Measurements from ENCODE around the gene KIF6. TPM values are rescaled to one million over a fixed set of nuclear protein-coding genes. Genes with fewer than 3 reads are reported as not detected.

The KIF6 gene
- total RNA-seq, 1 experiment from 2014 or later, result not detected

DNA sequence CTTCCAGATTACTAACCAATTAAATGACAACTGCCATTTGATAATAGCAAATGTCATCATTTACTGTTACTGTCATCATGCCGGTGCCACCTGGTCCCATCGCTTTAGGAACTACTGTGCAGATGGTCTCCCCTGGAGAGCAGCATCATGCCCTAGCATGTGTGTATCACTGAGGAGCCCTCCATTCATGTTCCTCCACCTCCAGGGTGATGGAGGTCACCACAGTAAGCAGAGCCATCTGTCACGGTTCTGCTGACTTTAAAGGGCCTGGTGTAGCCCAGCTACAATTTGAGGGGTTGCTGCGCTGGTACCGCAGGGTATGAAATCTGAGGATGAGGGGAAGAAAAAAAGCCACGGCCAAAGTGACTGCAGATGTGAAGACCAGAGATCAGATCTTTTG, 283.9 kb downstream of the KIF6 start:
- Histone ChIP-seq H3K27ac (ENCODE audit: low read length) (no peak overlapping the region), H3K27me3 (ENCODE audit: control insufficient read depth, insufficient read depth, low read length) (no peaks in the 10 kb centered on the region), H3K4me1 (ENCODE audit: control insufficient read depth, insufficient read depth, low read length) (no peaks in the 10 kb centered on the region), H3K4me3 (ENCODE audit: low read depth in 2 of 2, low read length in 2 of 2) (no peak overlapping the region), H3K36me3 (ENCODE audit: control insufficient read depth, insufficient read depth, low read length) (no peaks in the 10 kb centered on the region), H3K9me3 (ENCODE audit: control insufficient read depth, insufficient read depth, low read depth, low read length) (no peaks in the 10 kb centered on the region)
- TF ChIP-seq POLR2AphosphoS5 (IDR thresholded peaks at IDR 0.05; ENCODE audit: low read depth, low read length) (no peak), SIN3A (IDR thresholded peaks at IDR 0.05; ENCODE audit: borderline replicate concordance, insufficient read depth, low read depth, low read length) (no peak), TCF7L2 (IDR thresholded peaks at IDR 0.05; ENCODE audit: low read depth, low read length) (no peak)
- TF ChIP-seq, protein P1, sequence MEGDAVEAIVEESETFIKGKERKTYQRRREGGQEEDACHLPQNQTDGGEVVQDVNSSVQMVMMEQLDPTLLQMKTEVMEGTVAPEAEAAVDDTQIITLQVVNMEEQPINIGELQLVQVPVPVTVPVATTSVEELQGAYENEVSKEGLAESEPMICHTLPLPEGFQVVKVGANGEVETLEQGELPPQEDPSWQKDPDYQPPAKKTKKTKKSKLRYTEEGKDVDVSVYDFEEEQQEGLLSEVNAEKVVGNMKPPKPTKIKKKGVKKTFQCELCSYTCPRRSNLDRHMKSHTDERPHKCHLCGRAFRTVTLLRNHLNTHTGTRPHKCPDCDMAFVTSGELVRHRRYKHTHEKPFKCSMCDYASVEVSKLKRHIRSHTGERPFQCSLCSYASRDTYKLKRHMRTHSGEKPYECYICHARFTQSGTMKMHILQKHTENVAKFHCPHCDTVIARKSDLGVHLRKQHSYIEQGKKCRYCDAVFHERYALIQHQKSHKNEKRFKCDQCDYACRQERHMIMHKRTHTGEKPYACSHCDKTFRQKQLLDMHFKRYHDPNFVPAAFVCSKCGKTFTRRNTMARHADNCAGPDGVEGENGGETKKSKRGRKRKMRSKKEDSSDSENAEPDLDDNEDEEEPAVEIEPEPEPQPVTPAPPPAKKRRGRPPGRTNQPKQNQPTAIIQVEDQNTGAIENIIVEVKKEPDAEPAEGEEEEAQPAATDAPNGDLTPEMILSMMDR (IDR thresholded peaks at IDR 0.05), result no peak
- TF ChIP-seq, protein P2, sequence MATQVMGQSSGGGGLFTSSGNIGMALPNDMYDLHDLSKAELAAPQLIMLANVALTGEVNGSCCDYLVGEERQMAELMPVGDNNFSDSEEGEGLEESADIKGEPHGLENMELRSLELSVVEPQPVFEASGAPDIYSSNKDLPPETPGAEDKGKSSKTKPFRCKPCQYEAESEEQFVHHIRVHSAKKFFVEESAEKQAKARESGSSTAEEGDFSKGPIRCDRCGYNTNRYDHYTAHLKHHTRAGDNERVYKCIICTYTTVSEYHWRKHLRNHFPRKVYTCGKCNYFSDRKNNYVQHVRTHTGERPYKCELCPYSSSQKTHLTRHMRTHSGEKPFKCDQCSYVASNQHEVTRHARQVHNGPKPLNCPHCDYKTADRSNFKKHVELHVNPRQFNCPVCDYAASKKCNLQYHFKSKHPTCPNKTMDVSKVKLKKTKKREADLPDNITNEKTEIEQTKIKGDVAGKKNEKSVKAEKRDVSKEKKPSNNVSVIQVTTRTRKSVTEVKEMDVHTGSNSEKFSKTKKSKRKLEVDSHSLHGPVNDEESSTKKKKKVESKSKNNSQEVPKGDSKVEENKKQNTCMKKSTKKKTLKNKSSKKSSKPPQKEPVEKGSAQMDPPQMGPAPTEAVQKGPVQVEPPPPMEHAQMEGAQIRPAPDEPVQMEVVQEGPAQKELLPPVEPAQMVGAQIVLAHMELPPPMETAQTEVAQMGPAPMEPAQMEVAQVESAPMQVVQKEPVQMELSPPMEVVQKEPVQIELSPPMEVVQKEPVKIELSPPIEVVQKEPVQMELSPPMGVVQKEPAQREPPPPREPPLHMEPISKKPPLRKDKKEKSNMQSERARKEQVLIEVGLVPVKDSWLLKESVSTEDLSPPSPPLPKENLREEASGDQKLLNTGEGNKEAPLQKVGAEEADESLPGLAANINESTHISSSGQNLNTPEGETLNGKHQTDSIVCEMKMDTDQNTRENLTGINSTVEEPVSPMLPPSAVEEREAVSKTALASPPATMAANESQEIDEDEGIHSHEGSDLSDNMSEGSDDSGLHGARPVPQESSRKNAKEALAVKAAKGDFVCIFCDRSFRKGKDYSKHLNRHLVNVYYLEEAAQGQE (IDR thresholded peaks at IDR 0.05; ENCODE audit: insufficient read depth in 1 of 2, low read depth in 2 of 2, low read length in 1 of 2), result no peak
- POLR2A ChIA-PET, result no interaction called here
- CTCF ChIA-PET, result no interaction called here
- in situ Hi-C loops (cut with HindIII; ENCODE audit: low pct_unique_long_range_greater_than_20kb, low sequenced_read_pairs) (no loop called here), intact Hi-C loops (cut with micrococcal nuclease; ENCODE audit: unreplicated experiment) (no loop called here)
- no peak for DNase-seq (ENCODE audit: low read depth, low spot score)
- no TSS peak for BruUV-seq (replicated peaks)
- ATAC-seq, result no peak

DNA sequence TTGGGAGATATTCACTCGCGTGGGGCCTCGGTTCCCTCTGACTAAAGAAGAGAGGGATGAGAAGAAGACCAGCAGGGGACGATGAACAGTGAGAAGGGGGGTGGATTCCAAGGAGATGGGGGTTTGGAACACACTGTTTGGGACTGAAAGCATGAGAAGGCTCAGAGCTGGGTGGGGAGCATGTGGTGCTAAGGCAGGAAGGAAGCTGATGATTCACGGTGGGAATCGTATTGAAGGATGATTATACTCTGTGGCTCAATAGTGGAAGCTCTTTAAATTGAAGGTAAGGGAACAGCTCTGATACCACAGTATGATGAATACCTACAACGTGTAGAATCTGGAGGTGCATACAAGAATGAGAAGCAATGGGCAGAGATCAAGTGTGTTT, 285.2 kb downstream of the KIF6 start:
- TF ChIP-seq POLR2AphosphoS5 (IDR thresholded peaks at IDR 0.05; ENCODE audit: low read depth, low read length) (no peak), SIN3A (IDR thresholded peaks at IDR 0.05; ENCODE audit: borderline replicate concordance, insufficient read depth, low read depth, low read length) (no peak), TCF7L2 (IDR thresholded peaks at IDR 0.05; ENCODE audit: low read depth, low read length) (no peak)
- TF ChIP-seq, protein P2 (IDR thresholded peaks at IDR 0.05; ENCODE audit: insufficient read depth in 1 of 2, low read depth in 2 of 2, low read length in 1 of 2), result no peak
- TF ChIP-seq, protein P1 (IDR thresholded peaks at IDR 0.05), result no peak

More for the DNA sequence above, 285.2 kb downstream of the KIF6 start:
- Histone ChIP-seq H3K36me3 (ENCODE audit: control insufficient read depth, insufficient read depth, low read length) (no peaks in the 10 kb centered on the region), H3K9me3 (ENCODE audit: control insufficient read depth, insufficient read depth, low read depth, low read length) (no peaks in the 10 kb centered on the region), H3K27ac (ENCODE audit: low read length) (no peak overlapping the region), H3K4me3 (ENCODE audit: low read depth in 2 of 2, low read length in 2 of 2) (no peak overlapping the region), H3K4me1 (ENCODE audit: control insufficient read depth, insufficient read depth, low read length) (no peaks in the 10 kb centered on the region), H3K27me3 (ENCODE audit: control insufficient read depth, insufficient read depth, low read length) (no peaks in the 10 kb centered on the region)
- CTCF ChIA-PET, result no interaction called here
- POLR2A ChIA-PET, result no interaction called here
- in situ Hi-C loops (cut with HindIII; ENCODE audit: low pct_unique_long_range_greater_than_20kb, low sequenced_read_pairs) (no loop called here), intact Hi-C loops (cut with micrococcal nuclease; ENCODE audit: unreplicated experiment) (no loop called here)
- BruUV-seq (replicated peaks), result no TSS peak
- no peak for ATAC-seq
- DNase-seq (ENCODE audit: low read depth, low spot score), result no peak

Data from Panc1 (cell line).